WTC11 (cell line): ENCODE measurements around the gene COL20A1. TPM values are rescaled to one million over a fixed set of nuclear protein-coding genes. Genes with fewer than 3 reads are reported as not detected.

Experiments
- ATAC-seq: fragments of 200-7000 bp; cut with Tn5 transposase; 2 replicates; pipeline ENCODE4 v1.10.0; 2021; ENCODE audit warnings: mild to moderate bottlenecking, moderate library complexity
- CTCF ChIA-PET: fragments of 300-600 bp; sonication (Branson Sonifier 250); formaldehyde crosslinking; loops from one replicate; lab custom pipeline; 2021; ENCODE audit warnings: antibody characterized with exemption; lab: Charles Lee
- POLR2A ChIA-PET: fragments of 350-600 bp; sonication (Branson Sonifier 250); formaldehyde crosslinking; loops from one replicate; lab custom pipeline; 2021; ENCODE audit warnings: antibody characterized with exemption; lab: Charles Lee
- DNase-seq: peaks from one replicate; pipeline ENCODE4 v3.0.0; 2021; ENCODE audit warnings: low spot score
- H3K27ac Mint-ChIP-seq: 2 replicates; pipeline ENCODE4 v1.8.0; 2021; ENCODE audit warnings: mixed read lengths
- H3K27me3 Mint-ChIP-seq: 2 replicates; pipeline ENCODE4 v1.8.0; 2021; ENCODE audit warnings: low read depth, mild to moderate bottlenecking, moderate library complexity, mixed read lengths
- H3K36me3 Mint-ChIP-seq: 2 replicates; pipeline ENCODE4 v1.8.0; 2021; ENCODE audit warnings: mixed read lengths
- H3K4me1 Mint-ChIP-seq: 2 replicates; pipeline ENCODE4 v1.8.0; 2022; ENCODE audit warnings: mixed read lengths
- H3K4me3 Mint-ChIP-seq: 2 replicates; pipeline ENCODE4 v1.8.0; 2021; ENCODE audit warnings: mild to moderate bottlenecking, moderate library complexity, mixed read lengths
- H3K9me3 Mint-ChIP-seq: 2 replicates; pipeline ENCODE4 v1.8.0; 2021; ENCODE audit warnings: mixed read lengths
- AR ChIP-seq: fragments of 250-450 bp; sonication (Bioruptor Pico); IDR thresholded peaks from 2 replicates; pipeline ENCODE4 v1.9.0; 2021; ENCODE audit warnings: mild to moderate bottlenecking
- ATF1 ChIP-seq: sonication (generic); formaldehyde crosslinking; IDR thresholded peaks from 2 replicates; pipeline ENCODE4 v1.8.1; 2023; ENCODE audit warnings: mild to moderate bottlenecking, moderate library complexity, missing genetic modification reagents
- ELF4 ChIP-seq: sonication (generic); formaldehyde crosslinking; IDR thresholded peaks from 2 replicates; pipeline ENCODE4 v1.8.1; 2022; ENCODE audit warnings: low read depth, mild to moderate bottlenecking, moderate library complexity, missing genetic modification reagents
- FOXJ3 ChIP-seq: sonication (generic); formaldehyde crosslinking; IDR thresholded peaks from 2 replicates; pipeline ENCODE4 v1.9.0; 2021; ENCODE audit warnings: missing genetic modification reagents, mild to moderate bottlenecking, borderline replicate concordance
- IRF1 ChIP-seq: sonication (generic); formaldehyde crosslinking; IDR thresholded peaks from 2 replicates; pipeline ENCODE4 v1.8.0; 2023; ENCODE audit warnings: missing genetic modification reagents
- JAZF1 ChIP-seq: fragments of 250-450 bp; sonication (Bioruptor Pico); IDR thresholded peaks from 2 replicates; pipeline ENCODE4 v1.9.0; 2021; ENCODE audit warnings: moderate library complexity, mild to moderate bottlenecking, inconsistent platforms
- NFYB ChIP-seq: sonication (generic); formaldehyde crosslinking; conservative IDR thresholded peaks from 2 replicates; pipeline ENCODE4 v1.8.0; 2022; ENCODE audit warnings: low read depth, missing genetic modification reagents
- RORB ChIP-seq: fragments of 250-450 bp; sonication (Bioruptor Pico); IDR thresholded peaks from 2 replicates; pipeline ENCODE4 v1.9.0; 2021; ENCODE audit warnings: mild to moderate bottlenecking
- STAT6 ChIP-seq: sonication (generic); formaldehyde crosslinking; conservative IDR thresholded peaks from 2 replicates; pipeline ENCODE4 v1.8.1; 2023; ENCODE audit warnings: mild to moderate bottlenecking, low read depth, missing genetic modification reagents, moderate library complexity
- TCF7 ChIP-seq: sonication (generic); formaldehyde crosslinking; IDR thresholded peaks from 2 replicates; pipeline ENCODE4 v1.8.0; 2022; ENCODE audit warnings: mild to moderate bottlenecking, low read depth, missing genetic modification reagents, moderate library complexity
- ZBTB43 ChIP-seq: sonication (generic); formaldehyde crosslinking; IDR thresholded peaks from 2 replicates; pipeline ENCODE4 v1.8.1; 2023; ENCODE audit warnings: mild to moderate bottlenecking, missing genetic modification reagents
- ZNF219 ChIP-seq: sonication (generic); formaldehyde crosslinking; IDR thresholded peaks from 2 replicates; pipeline ENCODE4 v1.8.0; 2023; ENCODE audit warnings: missing genetic modification reagents, mild to moderate bottlenecking, borderline replicate concordance
- ZNF232 ChIP-seq: sonication (generic); formaldehyde crosslinking; IDR thresholded peaks from 2 replicates; pipeline ENCODE4 v1.8.0; 2022; ENCODE audit warnings: mild to moderate bottlenecking, missing genetic modification reagents
- ZNF263 ChIP-seq: sonication (generic); formaldehyde crosslinking; IDR thresholded peaks from 2 replicates; pipeline ENCODE4 v1.8.1; 2022; ENCODE audit warnings: low read depth, mild to moderate bottlenecking, moderate library complexity, missing genetic modification reagents
- ZSCAN18 ChIP-seq: fragments of 250-450 bp; sonication (Bioruptor Pico); IDR thresholded peaks from 2 replicates; pipeline ENCODE4 v2.1.2; 2022; ENCODE audit warnings: mild to moderate bottlenecking, moderate library complexity
- total RNA-seq: library from RNA; stranded (reverse); gene quantifications from 3 replicates; pipeline ENCODE4 v1.2.3, GENCODE V29; 2021
- TF ChIP-seq, protein P1 (sequence below): sonication (generic); formaldehyde crosslinking; IDR thresholded peaks from 2 replicates; pipeline ENCODE4 v1.8.1; 2023; ENCODE audit warnings: mild to moderate bottlenecking, missing genetic modification reagents, moderate library complexity

Gene COL20A1
- total RNA-seq, 1 experiment from 2014 or later, result 1.3 TPM

DNA sequence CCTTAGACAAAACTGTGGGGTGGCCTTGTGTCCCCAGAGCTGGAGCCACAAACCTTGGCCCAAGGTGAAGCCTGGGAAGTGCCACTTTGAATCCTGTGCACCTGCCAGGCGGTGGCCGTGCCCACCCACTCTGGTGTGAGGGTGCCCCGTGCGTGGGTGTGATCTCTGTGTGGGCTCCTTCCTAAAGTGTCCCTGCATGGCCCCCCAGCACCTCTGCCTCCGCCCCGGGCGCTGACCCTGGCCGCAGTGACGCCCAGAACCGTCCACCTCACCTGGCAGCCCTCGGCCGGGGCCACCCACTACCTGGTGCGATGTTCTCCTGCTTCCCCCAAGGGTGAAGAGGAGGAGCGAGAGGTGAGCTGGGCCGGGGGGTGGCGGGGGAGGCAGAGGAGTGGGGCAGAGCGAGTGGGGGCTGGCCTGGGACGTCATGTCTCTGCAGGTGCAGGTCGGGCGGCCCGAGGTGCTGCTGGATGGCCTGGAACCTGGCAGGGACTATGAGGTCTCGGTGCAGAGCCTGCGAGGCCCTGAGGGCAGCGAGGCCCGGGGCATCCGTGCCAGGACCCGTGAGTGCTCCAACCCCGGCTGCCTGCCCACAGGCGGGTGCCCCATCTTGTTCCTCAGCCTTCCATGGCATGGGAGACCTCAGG lies 18.3 kb downstream of the COL20A1 start:
- Mint-ChIP-seq H3K27ac (no peak overlapping the region), H3K4me3 (no peak overlapping the region)
- ATAC-seq, result no peak
- TF ChIP-seq ZNF219 (CRISPR knock-in tag), result no peak
- TF ChIP-seq ZNF263 (CRISPR knock-in tag), result no peak
- TF ChIP-seq ZNF232 (CRISPR knock-in tag), result no peak
- TF ChIP-seq FOXJ3 (CRISPR knock-in tag), result no peak
- no peak for TF ChIP-seq ZSCAN18 (CRISPR knock-in tag)
- no peak for TF ChIP-seq ELF4 (CRISPR knock-in tag)
- no peak for TF ChIP-seq NFYB (CRISPR knock-in tag)
- no peak for TF ChIP-seq RORB (CRISPR knock-in tag)
- no peak for TF ChIP-seq IRF1 (CRISPR knock-in tag)
- TF ChIP-seq ZBTB43 (CRISPR knock-in tag), result no peak
- TF ChIP-seq, protein P1, sequence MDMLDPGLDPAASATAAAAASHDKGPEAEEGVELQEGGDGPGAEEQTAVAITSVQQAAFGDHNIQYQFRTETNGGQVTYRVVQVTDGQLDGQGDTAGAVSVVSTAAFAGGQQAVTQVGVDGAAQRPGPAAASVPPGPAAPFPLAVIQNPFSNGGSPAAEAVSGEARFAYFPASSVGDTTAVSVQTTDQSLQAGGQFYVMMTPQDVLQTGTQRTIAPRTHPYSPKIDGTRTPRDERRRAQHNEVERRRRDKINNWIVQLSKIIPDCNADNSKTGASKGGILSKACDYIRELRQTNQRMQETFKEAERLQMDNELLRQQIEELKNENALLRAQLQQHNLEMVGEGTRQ (CRISPR knock-in tag), result no peak
- TF ChIP-seq, all 79 proteins: peak for 0
- Mint-ChIP-seq H3K4me1 (no peaks in the 10 kb centered on the region), H3K36me3 (no peaks in the 10 kb centered on the region), H3K9me3 (no peaks in the 10 kb centered on the region), H3K27me3 (no peaks in the 10 kb centered on the region)
- no peak for DNase-seq
- ChIA-PET CTCF (interaction anchor here (1.1 to 4.9 kb wide), 5 partner anchors 15 to 76 kb away, joined by 3 to 191 read pairs (median 39); no protein-coding TSS in a partner anchor), POLR2A (no interaction called here)

DNA sequence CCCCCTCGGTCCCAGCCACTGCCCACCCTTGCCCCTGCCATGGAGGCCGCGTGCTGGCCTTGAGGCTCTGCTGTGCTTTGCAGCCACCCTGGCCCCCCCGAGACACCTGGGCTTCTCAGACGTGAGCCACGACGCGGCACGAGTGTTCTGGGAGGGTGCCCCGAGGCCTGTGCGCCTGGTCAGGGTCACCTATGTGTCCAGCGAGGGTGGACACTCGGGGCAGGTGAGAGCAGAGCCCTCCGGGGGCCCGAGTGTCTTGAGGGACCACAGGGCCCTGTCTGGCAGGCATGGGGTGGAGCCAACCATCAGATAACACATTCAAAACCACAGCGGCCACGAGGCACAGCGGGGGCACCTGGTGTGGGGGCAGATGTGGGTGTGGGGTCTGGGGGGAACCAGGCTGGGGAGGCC lies 18.9 kb downstream of the COL20A1 start:
- Mint-ChIP-seq H3K4me1 (no peaks in the 10 kb centered on the region), H3K36me3 (no peaks in the 10 kb centered on the region), H3K9me3 (no peaks in the 10 kb centered on the region), H3K27ac (no peak overlapping the region), H3K27me3 (no peaks in the 10 kb centered on the region), H3K4me3 (no peak overlapping the region)
- TF ChIP-seq TCF7 (CRISPR knock-in tag) (no peak), ATF1 (CRISPR knock-in tag) (no peak)
- ChIA-PET CTCF (interaction anchor here (4.9 kb wide), 1 partner anchor 66 kb away, joined by 98 read pairs; no protein-coding TSS in a partner anchor), POLR2A (no interaction called here)
- ATAC-seq (no peak), DNase-seq (no peak)

GRCh38 chr20:63312273-63312672 lies 19.3 kb downstream of the COL20A1 start:
- Mint-ChIP-seq H3K4me1 (no peaks in the 10 kb centered on the region), H3K9me3 (no peaks in the 10 kb centered on the region), H3K4me3 (no peak overlapping the region), H3K27me3 (no peaks in the 10 kb centered on the region), H3K27ac (no peak overlapping the region), H3K36me3 (no peaks in the 10 kb centered on the region)
- DNase-seq, result no peak
- POLR2A ChIA-PET, result no interaction called here
- CTCF ChIA-PET, result no interaction called here
- no peak for ATAC-seq
- TF ChIP-seq JAZF1 (CRISPR knock-in tag) (no peak), ZBTB43 (CRISPR knock-in tag) (no peak), AR (CRISPR knock-in tag) (no peak), STAT6 (CRISPR knock-in tag) (no peak)
